Activated effector memory CD4-positive, alpha-beta T cell treated with anti-CD3 and anti-CD28 coated beads, Interleukin-2, amount 50 U/mL, for 16 hours (primary cell): ENCODE measurements around the gene USP5.
"Not testable (repeated sequence)": the region's sequence is repeated elsewhere in the genome, so short reads cannot be mapped to it uniquely, and the experiment has no call there.

Experiments
- DNase-seq: peaks from one replicate; pipeline ENCODE4 v3.0.0-alpha.2; 2020

The USP5 gene

GRCh38 chr12:6842075-6842474, 9.9 kb upstream of the USP5 start:
- DNase-seq, result no peak

- DNase-seq, result no peak
Observed at GRCh38 chr12:6843118-6843902, 8.6 kb upstream of the USP5 start.

GRCh38 chr12:6845395-6845794, 6.6 kb upstream of the USP5 start:
- DNase-seq, result no peak

- no peak for DNase-seq
Observed at GRCh38 chr12:6846316-6846869, 5.6 kb upstream of the USP5 start.

GRCh38 chr12:6847676-6848075, 4.3 kb upstream of the USP5 start:
- DNase-seq, result no peak

GRCh38 chr12:6849427-6849826, 2.5 kb upstream of the USP5 start:
- no peak for DNase-seq

GRCh38 chr12:6849976-6850560, 1.9 kb upstream of the USP5 start:
- no peak for DNase-seq

GRCh38 chr12:6850796-6851152, 1.2 kb upstream of the USP5 start:
- DNase-seq, result no peak

- peak; percentile 96 for DNase-seq
Observed at GRCh38 chr12:6851153-6851920, 613 bp upstream of the USP5 start, which contains the start of gene CDCA3. TSS of gene CDCA3 (minus strand) at chr12:6851286. CDS start at chr12:6850952, 334 bp downstream.

GRCh38 chr12:6852651-6853354, 853 bp downstream of the USP5 start:
- peak; percentile 89 for DNase-seq

- no peak for DNase-seq
Observed at GRCh38 chr12:6853626-6854025, 1.7 kb downstream of the USP5 start.

- DNase-seq, result no peak
Observed at GRCh38 chr12:6854036-6854435, 2.1 kb downstream of the USP5 start.

- DNase-seq, result no peak
Observed at GRCh38 chr12:6855322-6855721, 3.4 kb downstream of the USP5 start.

GRCh38 chr12:6858799-6859198, 6.8 kb downstream of the USP5 start:
- DNase-seq, result no peak

- no peak for DNase-seq
Observed at GRCh38 chr12:6860116-6860515, 8.2 kb downstream of the USP5 start.

- no peak for DNase-seq
Observed at GRCh38 chr12:6860942-6861341, 9.0 kb downstream of the USP5 start.

- DNase-seq, result no peak
Observed at GRCh38 chr12:6861391-6861790, 9.4 kb downstream of the USP5 start.

GRCh38 chr12:6863033-6863432, 11.1 kb downstream of the USP5 start:
- no peak for DNase-seq

GRCh38 chr12:6863586-6864321, 11.8 kb downstream of the USP5 start:
- no peak for DNase-seq

GRCh38 chr12:6865307-6865706, 13.4 kb downstream of the USP5 start:
- DNase-seq, result not testable (repeated sequence)

GRCh38 chr12:6866163-6866919, 14.4 kb downstream of the USP5 start:
- no peak for DNase-seq
